HepG2 (cell line): Measurements from ENCODE around the gene SLC2A6. TPM values are rescaled to one million over a fixed set of nuclear protein-coding genes. Genes with fewer than 3 reads are reported as not detected.

Experiments
- AGO2 ChIP-seq: fragments of 200-400 bp; formaldehyde crosslinking; optimal IDR thresholded peaks from 2 replicates; pipeline ENCODE3; 2017; ENCODE audit warnings: mild to moderate bottlenecking, low read depth, low read length, moderate library complexity
- ATF1 ChIP-seq: IDR thresholded peaks from 2 replicates; pipeline ENCODE4 v1.6.1; 2016; ENCODE audit warnings: mild to moderate bottlenecking, control low read depth
- DDIT3 ChIP-seq: sonication (generic); formaldehyde crosslinking; IDR thresholded peaks from 2 replicates; pipeline ENCODE4 v1.4.0; 2020; ENCODE audit warnings: mild to moderate bottlenecking, missing genetic modification reagents
- E2F5 ChIP-seq: sonication (generic); formaldehyde crosslinking; conservative IDR thresholded peaks from 2 replicates; pipeline ENCODE4 v1.4.0; 2020; ENCODE audit warnings: missing genetic modification reagents
- ETV6 ChIP-seq: sonication (generic); formaldehyde crosslinking; conservative IDR thresholded peaks from 2 replicates; pipeline ENCODE4 v1.4.0; 2020; ENCODE audit warnings: missing genetic modification reagents
- FOSL1 ChIP-seq: sonication (generic); formaldehyde crosslinking; IDR thresholded peaks from 2 replicates; pipeline ENCODE4 v1.9.0; 2021; ENCODE audit warnings: missing genetic modification reagents, borderline replicate concordance
- GLI4 ChIP-seq: sonication (generic); formaldehyde crosslinking; IDR thresholded peaks from 2 replicates; pipeline ENCODE4 v1.5.1; 2020; ENCODE audit warnings: missing genetic modification reagents, mild to moderate bottlenecking, moderate library complexity, borderline replicate concordance
- JUND ChIP-seq: sonication (generic); formaldehyde crosslinking; IDR thresholded peaks from 2 replicates; pipeline ENCODE4 v1.8.0; 2022; ENCODE audit warnings: mild to moderate bottlenecking, missing genetic modification reagents
- MZF1 ChIP-seq: sonication (generic); formaldehyde crosslinking; IDR thresholded peaks from 2 replicates; pipeline ENCODE4 v1.8.1; 2023; ENCODE audit warnings: mild to moderate bottlenecking, missing genetic modification reagents, borderline replicate concordance
- PPARG ChIP-seq: conservative IDR thresholded peaks from 2 replicates; pipeline ENCODE4 v1.6.1; 2016; ENCODE audit warnings: missing biosample characterization, missing genetic modification reagents
- RARA ChIP-seq: IDR thresholded peaks from 2 replicates; pipeline ENCODE4 v1.6.1; 2016; ENCODE audit warnings: missing genetic modification reagents, missing compliant biosample characterization
- SKIL ChIP-seq: sonication (generic); formaldehyde crosslinking; IDR thresholded peaks from 2 replicates; pipeline ENCODE4 v1.8.0; 2022; ENCODE audit warnings: missing genetic modification reagents, mild to moderate bottlenecking, moderate library complexity, borderline replicate concordance
- STAT5B ChIP-seq: sonication (generic); formaldehyde crosslinking; IDR thresholded peaks from 2 replicates; pipeline ENCODE4 v1.4.0; 2020; ENCODE audit warnings: missing genetic modification reagents
- U2AF1 ChIP-seq: fragments of 200-400 bp; formaldehyde crosslinking; optimal IDR thresholded peaks from 2 replicates; pipeline ENCODE3; 2017; ENCODE audit warnings: mild to moderate bottlenecking, low read depth, low read length
- XBP1 ChIP-seq: sonication (generic); formaldehyde crosslinking; IDR thresholded peaks from 2 replicates; pipeline ENCODE4 v1.5.0; 2020; ENCODE audit warnings: missing genetic modification reagents
- ZNF20 ChIP-seq: sonication (generic); formaldehyde crosslinking; IDR thresholded peaks from 2 replicates; pipeline ENCODE4 v1.4.0; 2020; ENCODE audit warnings: mild to moderate bottlenecking, moderate library complexity, missing genetic modification reagents
- ZNF646 ChIP-seq: sonication (generic); formaldehyde crosslinking; IDR thresholded peaks from 2 replicates; pipeline ENCODE4 v1.9.0; 2021; ENCODE audit warnings: mild to moderate bottlenecking, missing genetic modification reagents
- ZNF75D ChIP-seq: sonication (generic); formaldehyde crosslinking; IDR thresholded peaks from 2 replicates; pipeline ENCODE4 v1.8.1; 2023; ENCODE audit warnings: missing genetic modification reagents, mild to moderate bottlenecking, borderline replicate concordance
- ZNF768 ChIP-seq: sonication (generic); formaldehyde crosslinking; IDR thresholded peaks from 2 replicates; pipeline ENCODE4 v1.4.0; 2020; ENCODE audit warnings: missing genetic modification reagents
- polyA plus RNA-seq, 8 experiments: library from polyadenylated mRNA; depleted of rRNA in 3 of 8; stranded (reverse) in 7 of 8; unstranded in 1 of 8; fragments of >200 nt; fragmentation: Illumina TruSeq in 4 of 8; extraction: Trizol in 4 of 8; gene quantifications; 2 replicates each; pipeline versions ENCODE4 v1.2.1 to v1.2.3, GENCODE V29; 2011 to 2016; ENCODE audit warnings: low read depth in 4 of 8, missing spikeins in 1 of 8, mixed read lengths in 1 of 8; ENCODE audit not compliant: insufficient read depth in 1 of 8
- total RNA-seq, 5 experiments: library from RNA; depleted of rRNA; stranded (reverse); fragments of >200 nt; fragmentation: Illumina TruSeq; extraction: Trizol; gene quantifications; 2 replicates each; pipeline ENCODE4 v1.2.3, GENCODE V29; 2016; ENCODE audit warnings: low read depth in 1 of 5
- TF ChIP-seq, protein P1 (sequence below): sonication (generic); formaldehyde crosslinking; IDR thresholded peaks from 2 replicates; pipeline ENCODE4 v1.5.1; 2020; ENCODE audit warnings: mild to moderate bottlenecking, missing genetic modification reagents, moderate library complexity

SLC2A6 gene
- total and polyA plus RNA-seq, 2 of the 13 experiments (the other 11 are each of a cell fraction or from before 2014, with no cell fraction given): 4.1 to 15.0 TPM

GRCh38 chr9:133506653-133507038 is 27.7 kb upstream of the SLC2A6 start (continued):
- TF ChIP-seq ZNF646 (CRISPR knock-in tag) (no peak), GLI4 (CRISPR knock-in tag) (no peak), ZNF20 (CRISPR knock-in tag) (no peak), U2AF1 (no peak), DDIT3 (CRISPR knock-in tag) (no peak), ZNF75D (CRISPR knock-in tag) (no peak), ZNF768 (CRISPR knock-in tag) (peak; percentile 28; the same call in 1 of the 2 replicates), ATF1 (CRISPR knock-in tag) (no peak), FOSL1 (CRISPR knock-in tag) (peak; percentile 55; the same call in 1 of the 2 replicates), MZF1 (CRISPR knock-in tag) (no peak), JUND (no peak), AGO2 (no peak), ETV6 (0 out of 2 replicates have a peak, but pooled peaks have one; percentile 26), E2F5 (CRISPR knock-in tag) (peak; percentile 90), XBP1 (CRISPR knock-in tag) (no peak), SKIL (CRISPR knock-in tag) (no peak; the same call in 1 of the 2 replicates), STAT5B (CRISPR knock-in tag) (no peak), RARA (peak; percentile 94), PPARG (CRISPR knock-in tag) (peak; percentile 66; the same call in 1 of the 2 replicates)
- TF ChIP-seq, protein P1, sequence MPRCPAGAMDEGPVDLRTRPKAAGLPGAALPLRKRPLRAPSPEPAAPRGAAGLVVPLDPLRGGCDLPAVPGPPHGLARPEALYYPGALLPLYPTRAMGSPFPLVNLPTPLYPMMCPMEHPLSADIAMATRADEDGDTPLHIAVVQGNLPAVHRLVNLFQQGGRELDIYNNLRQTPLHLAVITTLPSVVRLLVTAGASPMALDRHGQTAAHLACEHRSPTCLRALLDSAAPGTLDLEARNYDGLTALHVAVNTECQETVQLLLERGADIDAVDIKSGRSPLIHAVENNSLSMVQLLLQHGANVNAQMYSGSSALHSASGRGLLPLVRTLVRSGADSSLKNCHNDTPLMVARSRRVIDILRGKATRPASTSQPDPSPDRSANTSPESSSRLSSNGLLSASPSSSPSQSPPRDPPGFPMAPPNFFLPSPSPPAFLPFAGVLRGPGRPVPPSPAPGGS (CRISPR knock-in tag): no peak
